Activated CD8-positive, alpha-beta memory T cell treated with anti-CD3 and anti-CD28 coated beads for 48 hours (primary cell): Measurements from ENCODE around the gene YWHAQ.
"Not testable (repeated sequence)": the region's sequence is repeated elsewhere in the genome, so short reads cannot be mapped to it uniquely, and the experiment has no call there.

ENCODE experiments used
- DNase-seq, 3 experiments: peaks; one replicate each; pipeline ENCODE4 v3.0.0-alpha.2; 2020; ENCODE audit warnings: low read depth in 2 of 3, low spot score in 2 of 3

The YWHAQ gene

GRCh38 chr2:9631878-9632700, 1.3 kb upstream of the YWHAQ start:
- no peak for DNase-seq

GRCh38 chr2:9631553-9631819, 689 bp upstream of the YWHAQ start:
- no peak for DNase-seq

GRCh38 chr2:9630117-9630735, 571 bp downstream of the YWHAQ start:
- DNase-seq: peak; percentile 33 to 57 (median 53)

- no peak for DNase-seq
Measured at GRCh38 chr2:9629222-9630116, 1.3 kb downstream of the YWHAQ start.

- DNase-seq: no peak
Measured at GRCh38 chr2:9627310-9627709, 3.5 kb downstream of the YWHAQ start.

- DNase-seq: no peak
Measured at GRCh38 chr2:9623151-9623550, 7.6 kb downstream of the YWHAQ start.

- DNase-seq: not testable (repeated sequence)
Measured at GRCh38 chr2:9621655-9622054, 9.1 kb downstream of the YWHAQ start.

GRCh38 chr2:9618410-9618809, 12.4 kb downstream of the YWHAQ start:
- DNase-seq: no peak

- DNase-seq: no peak
Measured at GRCh38 chr2:9617749-9618148, 13.0 kb downstream of the YWHAQ start.

GRCh38 chr2:9617296-9617695, 13.5 kb downstream of the YWHAQ start:
- DNase-seq: no peak

GRCh38 chr2:9614562-9614961, 16.2 kb downstream of the YWHAQ start:
- no peak for DNase-seq

- no peak for DNase-seq
Measured at GRCh38 chr2:9613291-9613690, 17.5 kb downstream of the YWHAQ start.

GRCh38 chr2:9611549-9611912, 19.3 kb downstream of the YWHAQ start:
- not testable (repeated sequence) for DNase-seq

GRCh38 chr2:9610781-9611548, 19.8 kb downstream of the YWHAQ start:
- DNase-seq: no peak

- DNase-seq: not testable (repeated sequence)
Measured at GRCh38 chr2:9608491-9608890, 22.3 kb downstream of the YWHAQ start.

GRCh38 chr2:9602412-9602811, 28.4 kb downstream of the YWHAQ start:
- no peak for DNase-seq

GRCh38 chr2:9601397-9601796, 29.4 kb downstream of the YWHAQ start:
- DNase-seq: no peak

GRCh38 chr2:9599430-9599829, 31.4 kb downstream of the YWHAQ start:
- DNase-seq: no peak

GRCh38 chr2:9596621-9597311, 34.0 kb downstream of the YWHAQ start:
- DNase-seq: no peak

- no peak for DNase-seq
Measured at GRCh38 chr2:9595746-9596145, 35.1 kb downstream of the YWHAQ start.

GRCh38 chr2:9595256-9595655, 35.5 kb downstream of the YWHAQ start:
- DNase-seq: not testable (repeated sequence)
